UCSD-AML1 (cell line): ENCODE measurements around the gene DNM3.

ENCODE experiments used
- DNase-seq: peaks from one replicate; lab custom pipeline; 2025; ENCODE audit not compliant: unreplicated experiment; lab: John Stamatoyannopoulos, UW

Gene DNM3

DNA sequence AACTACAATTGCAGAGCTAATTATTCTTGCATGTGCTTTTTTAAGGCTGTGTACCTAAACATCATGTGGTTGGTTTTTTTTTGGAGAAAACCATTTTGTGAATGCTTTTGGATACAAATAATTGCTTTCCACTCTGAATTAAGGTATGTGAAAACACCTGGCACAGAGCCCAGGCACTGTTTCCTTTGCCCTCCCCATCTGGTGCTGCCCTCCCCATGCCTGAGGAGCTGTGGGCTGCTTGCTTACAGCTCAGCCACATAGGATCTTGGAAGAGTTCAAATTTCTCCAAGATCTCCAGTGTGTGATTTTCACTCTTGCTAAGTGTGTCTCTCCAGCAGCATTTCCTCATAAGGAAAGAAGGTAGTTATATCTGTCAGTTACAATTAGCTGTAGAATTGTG, 27.8 kb downstream of the DNM3 start:
- DNase-seq: no peak

GRCh38 chr1:171871848-171872247, 30.6 kb downstream of the DNM3 start:
- no peak for DNase-seq

GRCh38 chr1:171872430-171872829, 31.1 kb downstream of the DNM3 start:
- no peak for DNase-seq

- no peak for DNase-seq
These were observed 32.4 kb downstream of the DNM3 start for GRCh38 chr1:171873664-171874063.

GRCh38 chr1:171877701-171878100, 36.4 kb downstream of the DNM3 start:
- DNase-seq: no peak

- no peak for DNase-seq
These were observed 38.3 kb downstream of the DNM3 start for GRCh38 chr1:171879556-171879955.

DNA sequence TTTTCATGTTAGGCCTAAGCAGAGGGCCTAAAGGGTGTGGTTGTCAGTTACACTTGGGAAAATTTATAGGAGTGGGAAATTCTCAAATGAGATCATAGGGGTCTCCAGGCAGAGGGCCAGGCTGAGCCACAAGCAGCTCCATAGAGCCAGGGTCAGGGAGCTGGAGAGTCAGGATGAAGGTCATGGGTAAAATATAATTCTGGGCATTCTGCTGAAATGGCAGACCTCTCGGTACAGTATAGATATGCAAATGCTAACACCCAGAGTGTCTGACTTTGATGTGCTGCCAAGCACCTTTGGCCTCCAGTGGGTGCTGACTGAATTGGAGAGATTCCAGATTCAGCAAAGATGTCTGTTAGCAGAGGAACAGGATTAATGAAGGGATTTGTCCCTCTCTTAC, 40.1 kb downstream of the DNM3 start:
- no peak for DNase-seq

GRCh38 chr1:171883849-171884248, 42.6 kb downstream of the DNM3 start:
- DNase-seq: no peak

DNA sequence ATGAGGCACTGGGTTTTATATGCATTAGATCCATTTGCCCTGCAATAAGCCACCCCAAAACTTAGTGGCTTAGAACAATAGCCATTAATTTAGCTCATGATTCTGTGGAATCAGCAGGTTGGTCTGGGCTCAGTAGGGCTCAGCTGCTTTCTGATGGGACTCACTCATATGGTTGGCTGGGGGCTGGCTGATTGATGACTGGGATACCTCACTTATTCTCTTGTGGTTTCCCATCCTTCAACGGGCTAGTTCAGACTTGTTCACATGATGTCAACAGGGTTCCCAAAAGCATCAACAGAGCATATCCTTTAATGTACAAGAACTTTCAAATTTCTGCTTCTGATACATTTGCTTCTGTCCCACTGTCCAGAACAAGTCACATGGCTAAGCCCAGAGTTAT, 43.2 kb downstream of the DNM3 start:
- no peak for DNase-seq

- DNase-seq: no peak
These were observed 48.8 kb downstream of the DNM3 start for GRCh38 chr1:171890131-171890530.

GRCh38 chr1:171896936-171897703, 55.8 kb downstream of the DNM3 start:
- no peak for DNase-seq

GRCh38 chr1:171898941-171899340, 57.6 kb downstream of the DNM3 start:
- no peak for DNase-seq

GRCh38 chr1:171899838-171900237, 58.5 kb downstream of the DNM3 start:
- no peak for DNase-seq

DNA sequence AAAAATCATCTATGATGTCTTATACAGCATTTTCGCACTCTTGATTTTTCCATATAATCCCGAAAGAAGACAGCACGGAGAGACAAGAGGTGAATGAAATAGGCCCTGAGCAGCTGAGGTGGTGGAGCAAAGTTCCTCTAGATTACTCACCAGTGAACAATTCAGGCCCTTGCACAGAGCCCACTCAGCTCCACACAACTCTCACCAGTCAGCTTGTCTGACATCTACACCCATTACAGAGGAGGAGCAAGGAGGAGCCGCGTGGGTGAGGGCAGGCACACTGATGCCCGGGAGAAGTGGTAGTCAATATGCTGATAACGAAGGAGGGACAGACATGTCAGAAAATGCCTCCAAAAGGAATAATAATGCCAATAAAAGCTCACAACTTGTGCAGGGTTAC, 59.9 kb downstream of the DNM3 start:
- no peak for DNase-seq

- DNase-seq: no peak
These were observed 61.2 kb downstream of the DNM3 start for GRCh38 chr1:171902527-171902926.

DNA sequence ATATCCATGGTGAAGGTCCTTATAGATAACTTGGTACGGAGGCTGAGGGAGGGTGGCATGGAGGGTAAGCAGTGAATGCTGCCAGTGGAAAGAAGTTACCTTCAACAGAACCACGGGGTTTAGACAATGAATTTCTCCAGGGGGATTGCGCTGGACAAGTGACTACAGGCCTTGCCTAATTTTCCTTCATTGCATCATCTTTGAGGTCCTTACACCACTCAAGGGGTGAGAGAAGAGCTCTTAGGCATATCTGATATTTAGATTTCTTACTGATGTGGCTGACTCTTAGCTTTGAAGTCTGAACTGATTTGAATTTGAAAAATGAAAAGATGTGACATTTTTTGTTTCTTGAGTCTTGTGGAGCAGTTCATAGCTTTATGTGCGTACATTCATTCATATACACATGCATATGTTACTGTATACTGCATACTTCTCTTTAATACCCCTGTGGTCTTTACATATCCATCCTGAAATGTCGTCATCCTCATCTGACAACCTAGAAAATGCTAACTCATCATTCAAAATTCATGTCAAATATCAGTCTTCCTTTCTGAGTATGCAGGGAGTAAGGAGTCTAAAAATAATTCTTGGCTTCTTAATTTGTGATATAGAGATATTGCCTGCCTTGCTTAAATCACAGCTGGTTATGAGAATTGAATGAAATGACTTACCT, 63.6 kb downstream of the DNM3 start:
- no peak for DNase-seq

GRCh38 chr1:171909711-171910110, 68.4 kb downstream of the DNM3 start:
- DNase-seq: no peak

GRCh38 chr1:171910786-171911185, 69.5 kb downstream of the DNM3 start:
- no peak for DNase-seq

- DNase-seq: no peak
These were observed 70.2 kb downstream of the DNM3 start for GRCh38 chr1:171911506-171911905.

GRCh38 chr1:171912509-171913175, 71.3 kb downstream of the DNM3 start:
- DNase-seq: no peak

GRCh38 chr1:171913385-171913784, 72.1 kb downstream of the DNM3 start:
- no peak for DNase-seq

GRCh38 chr1:171916315-171916771, 75.0 kb downstream of the DNM3 start:
- DNase-seq: no peak
